Gastrocnemius medialis (tissue), 4 donors: Measurements from ENCODE around the gene PLP2. TPM values are rescaled to one million over a fixed set of nuclear protein-coding genes. Genes with fewer than 3 reads are reported as not detected.

ENCODE experiments used
- ATAC-seq, 2 donors: fragments of 150-250 bp; one replicate each; pipeline ENCODE4 v1.9.1; 2016
- DNase-seq, 2 donors: peaks; one replicate each; pipeline ENCODE4 v3.0.0-alpha.2; 2019
- H3K27ac ChIP-seq, 4 donors: fragments of 200-600 bp; sonication (generic); 1 replicate in 1 of 4; 2 replicates in 3 of 4; pipeline ENCODE4 v1.5.1; 2016 to 2018; ENCODE audit warnings: mild to moderate bottlenecking in 2 of 4, moderate library complexity in 1 of 4
- H3K27me3 ChIP-seq, 3 donors: fragments of 200-600 bp; sonication (generic) in 2 of 3; 1 replicate in 1 of 3; 2 replicates in 2 of 3; pipeline versions ENCODE4 v1.5.1 to v1.6.0; 2016 to 2019; ENCODE audit warnings: mild to moderate bottlenecking in 1 of 3, moderate library complexity in 1 of 3
- H3K36me3 ChIP-seq, 2 donors: fragments of 200-600 bp; sonication (generic) in 1 of 2; one replicate each; pipeline ENCODE4 v1.5.1; 2017 to 2018
- H3K4me1 ChIP-seq, 2 donors: fragments of 200-600 bp; sonication (generic) in 1 of 2; one replicate each; pipeline ENCODE4 v1.5.1; 2016 to 2017; ENCODE audit warnings: mild to moderate bottlenecking in 2 of 2
- H3K4me3 ChIP-seq, 4 donors: fragments of 200-600 bp; sonication (generic) in 3 of 4; 1 replicate in 1 of 4; 2 replicates in 3 of 4; pipeline ENCODE4 v1.5.1; 2016 to 2019; ENCODE audit warnings: mild to moderate bottlenecking in 2 of 4
- H3K9me3 ChIP-seq, 3 donors: fragments of 200-600 bp; sonication (generic) in 2 of 3; 1 replicate in 1 of 3; 2 replicates in 2 of 3; pipeline ENCODE4 v1.5.1; 2016 to 2019
- CTCF ChIP-seq, 5 experiments: fragments of 450-650 bp in 3 of 5; fragments of 200-600 bp in 2 of 5; sonication (generic) in 2 of 5; IDR thresholded peaks in 4 of 5; conservative IDR thresholded peaks in 1 of 5; 1 replicate in 4 of 5; 2 replicates in 1 of 5; pipeline ENCODE4 v1.5.1; 2016 to 2019; ENCODE audit warnings: antibody characterized with exemption in 5 of 5, mild to moderate bottlenecking in 3 of 5, moderate library complexity in 3 of 5
- POLR2A ChIP-seq, 2 donors: fragments of 450-650 bp; IDR thresholded peaks; one replicate each; pipeline ENCODE4 v1.6.1; 2017; ENCODE audit warnings: antibody characterized with exemption in 2 of 2, mild to moderate bottlenecking in 2 of 2, moderate library complexity in 2 of 2
- in situ Hi-C, 4 donors: fragments of 200-750 bp; cut with MboI; loops; one replicate each; pipeline versions ENCODE4 v1.15.0 to v1.8.0; 2017; ENCODE audit warnings: low sequenced_read_pairs in 4 of 4
- intact Hi-C: fragments of 100-400 bp; cut with DNase I; formaldehyde crosslinking; loops from one replicate; pipeline ENCODE4 v1.15.1; 2023; ENCODE audit warnings: low total_unique reads
- total RNA-seq, 4 donors: library from RNA; depleted of rRNA; stranded (reverse); fragments of >200 nt; gene quantifications; one replicate each; pipeline versions ENCODE4 v1.1.0 to v1.2.3, GENCODE V29; 2016

The PLP2 gene
- total RNA-seq, 4 donors from 2014 or later: 12.8 to 53.5 (median 32.5) TPM

DNA sequence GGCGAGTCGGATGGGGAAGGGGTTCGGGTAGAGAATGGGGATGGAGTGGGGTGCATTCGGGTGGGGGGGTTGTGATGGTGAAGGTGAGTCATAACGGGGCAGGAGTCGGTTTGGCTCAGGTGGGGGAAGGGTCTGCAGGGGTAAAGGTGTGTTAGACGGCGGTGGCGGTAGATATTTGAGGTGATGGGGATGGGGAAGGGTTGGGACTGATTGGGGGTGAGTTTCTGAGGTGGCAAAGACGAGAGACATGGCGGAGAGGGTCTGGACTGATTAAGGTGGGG, 27.6 kb downstream of the PLP2 start:
- H3K9me3 ChIP-seq: no peaks in the 10 kb centered on the region
- intact Hi-C loops: no loop called here

GRCh38 chrX:49199906-49200771, 28.4 kb downstream of the PLP2 start, which contains the start of gene SYP:
TSS of gene SYP (minus strand) at chrX:49200193. CDS start at chrX:49200186, 7 bp downstream.
- ATAC-seq: peak; percentile 95 to 97
- peak within 1 kb of the TSS; percentile 6 to 45 (median 38) for H3K4me3 ChIP-seq
- H3K9me3 ChIP-seq: no peaks in the 10 kb centered on the region
- intact Hi-C loops (loop anchor here (5.0 kb wide), 2 partner anchors 37 to 67 kb away; partner anchors contain the start of genes CCDC22 and PPP1R3F), in situ Hi-C loops (no loop called here)
- DNase-seq: peak; percentile 70 to 82
- TF ChIP-seq CTCF (IDR thresholded peaks at IDR 0.05 in 4 of 5, conservative IDR thresholded peaks at IDR 0.05 in 1 of 5) (no peak), POLR2A (IDR thresholded peaks at IDR 0.05) (peak; percentile 34 to 53)
- H3K36me3 ChIP-seq: no peaks in the 10 kb centered on the region
- H3K4me1 ChIP-seq: peaks cover 2 to 3% of the 10 kb centered on the region in 2 donors
- H3K27me3 ChIP-seq: no peaks in the 10 kb centered on the region
- peak within 1 kb of the TSS; percentile 44 to 60 (median 53) for H3K27ac ChIP-seq

More for the DNA sequence above, 27.6 kb downstream of the PLP2 start:
- in situ Hi-C loops: no loop called here
- Histone ChIP-seq H3K4me1 (peaks cover 2 to 3% of the 10 kb centered on the region in 2 donors), H3K36me3 (no peaks in the 10 kb centered on the region), H3K4me3 (no peak overlapping the region), H3K27me3 (no peaks in the 10 kb centered on the region), H3K27ac (no peak overlapping the region)
- TF ChIP-seq POLR2A (IDR thresholded peaks at IDR 0.05) (no peak), CTCF (IDR thresholded peaks at IDR 0.05 in 4 of 5, conservative IDR thresholded peaks at IDR 0.05 in 1 of 5) (no peak)
- DNase-seq: no peak
- no peak for ATAC-seq

- Histone ChIP-seq H3K27ac (no peak overlapping the region), H3K36me3 (no peaks in the 10 kb centered on the region), H3K27me3 (no peaks in the 10 kb centered on the region), H3K4me1 (peaks cover 2 to 3% of the 10 kb centered on the region in 2 donors), H3K4me3 (no peak overlapping the region), H3K9me3 (no peaks in the 10 kb centered on the region)
- in situ Hi-C loops (no loop called here), intact Hi-C loops (loop anchor here (5.0 kb wide), 2 partner anchors 35 to 65 kb away; partner anchors contain the start of genes CCDC22 and PPP1R3F)
- DNase-seq (no peak), ATAC-seq (no peak)
- TF ChIP-seq POLR2A (IDR thresholded peaks at IDR 0.05) (no peak), CTCF (IDR thresholded peaks at IDR 0.05 in 4 of 5, conservative IDR thresholded peaks at IDR 0.05 in 1 of 5) (no peak)
Measured at GRCh38 chrX:49202022-49202421, 30.3 kb downstream of the PLP2 start.

DNA sequence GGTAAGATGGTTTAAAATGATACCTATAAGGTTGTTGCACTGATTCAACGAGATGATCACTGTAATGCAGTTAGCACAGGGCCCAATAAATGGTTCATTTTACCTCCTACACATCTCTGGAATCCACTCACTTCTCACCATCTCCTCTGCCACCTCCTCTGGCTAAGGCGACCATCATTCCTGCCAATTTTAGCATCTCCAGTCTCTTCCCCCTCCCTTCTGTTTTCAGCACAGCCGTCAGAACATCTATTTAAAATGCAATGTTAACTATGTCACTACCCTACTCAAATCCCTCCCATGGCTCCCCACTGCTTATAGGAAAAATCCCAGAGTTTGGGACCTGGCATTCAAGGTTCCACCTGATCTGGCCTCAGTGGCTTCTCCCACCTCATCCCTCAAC, 31.8 kb downstream of the PLP2 start:
- in situ Hi-C loops: no loop called here

More for the DNA sequence above, 31.8 kb downstream of the PLP2 start:
- Histone ChIP-seq H3K27ac (no peak overlapping the region), H3K9me3 (no peaks in the 10 kb centered on the region), H3K4me3 (no peak overlapping the region), H3K4me1 (peaks cover 2 to 3% of the 10 kb centered on the region in 2 donors), H3K36me3 (no peaks in the 10 kb centered on the region), H3K27me3 (no peaks in the 10 kb centered on the region)
- DNase-seq (no peak), ATAC-seq (no peak)
- TF ChIP-seq CTCF (IDR thresholded peaks at IDR 0.05 in 4 of 5, conservative IDR thresholded peaks at IDR 0.05 in 1 of 5) (no peak), POLR2A (IDR thresholded peaks at IDR 0.05) (no peak)
- intact Hi-C loops: loop anchor here (5.0 kb wide), 2 partner anchors 34 to 64 kb away; partner anchors contain the start of genes CCDC22 and PPP1R3F
